GM12878 (cell line): ENCODE measurements around the gene EML1.

Source experiments
- CREB1 ChIP-seq: IDR thresholded peaks from 2 replicates; pipeline ENCODE4 v1.6.1; 2012; ENCODE audit warnings: low read depth, mild to moderate bottlenecking, inconsistent platforms
- PAX5 ChIP-seq: IDR thresholded peaks from 2 replicates; pipeline ENCODE4 v1.6.1; 2011; ENCODE audit warnings: low read depth, low read length, borderline replicate concordance
- POLR2A ChIP-seq: IDR thresholded peaks from 2 replicates; pipeline ENCODE4 v1.6.1; 2011; ENCODE audit warnings: low read depth, mild to moderate bottlenecking, low read length
- ZNF622 ChIP-seq: fragments of 450-650 bp; IDR thresholded peaks from 2 replicates; pipeline ENCODE4 v1.6.1; 2017; ENCODE audit warnings: mild to moderate bottlenecking, inconsistent platforms
- TF ChIP-seq, protein P1 (sequence below), 3 experiments: IDR thresholded peaks in 2 of 3; conservative IDR thresholded peaks in 1 of 3; 2 replicates each; pipeline ENCODE4 v1.5.1; 2011; ENCODE audit warnings: low read depth in 3 of 3, low read length in 3 of 3, mild to moderate bottlenecking in 3 of 3, control low read depth in 2 of 3, moderate library complexity in 2 of 3, inconsistent platforms in 1 of 3, mixed read lengths in 1 of 3; ENCODE audit not compliant: control insufficient read depth in 2 of 3, insufficient read depth in 1 of 3; ENCODE audit errors: extremely low read depth in 1 of 3

DNA sequence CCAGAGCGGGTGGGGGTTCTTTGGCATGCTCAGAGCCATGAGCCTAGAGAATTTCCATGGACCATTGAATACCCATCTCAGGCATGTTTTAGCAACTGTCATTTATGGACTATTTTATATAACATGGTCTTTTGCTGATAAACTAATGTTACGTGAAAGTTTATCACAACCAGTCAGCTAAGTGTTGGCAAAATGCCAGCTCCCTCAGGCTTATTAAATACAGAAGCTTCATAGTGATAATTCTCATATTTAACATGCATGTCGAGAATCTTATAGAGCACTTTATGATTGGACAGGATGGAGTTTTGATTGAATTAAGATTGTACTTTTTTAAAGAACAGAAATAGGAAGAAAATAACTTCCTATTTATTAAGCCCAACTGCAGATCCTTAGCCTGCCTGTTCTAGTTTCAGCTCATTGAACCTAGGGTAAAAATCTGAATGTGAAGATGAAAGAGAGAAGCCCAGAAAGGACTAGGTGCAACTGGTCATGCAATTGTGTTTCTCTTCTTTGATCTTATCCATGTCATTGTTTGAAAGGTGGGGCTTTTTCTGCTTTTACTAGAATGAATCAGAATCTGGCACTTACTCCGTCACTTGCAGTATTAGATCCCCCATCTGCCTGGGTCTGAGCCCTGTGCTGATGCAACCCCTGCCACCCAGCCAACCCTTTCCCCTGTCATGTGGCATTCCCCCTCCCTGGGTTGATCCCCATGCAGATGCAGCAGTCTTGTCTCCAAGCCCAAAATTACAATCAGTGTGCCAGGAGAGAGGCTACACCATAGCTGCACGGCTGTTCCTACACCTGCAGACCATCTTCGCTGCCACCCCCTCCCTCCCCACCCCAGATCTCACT is 137.4 kb downstream of the EML1 start:
- no peak for TF ChIP-seq POLR2A
- TF ChIP-seq, protein P1, sequence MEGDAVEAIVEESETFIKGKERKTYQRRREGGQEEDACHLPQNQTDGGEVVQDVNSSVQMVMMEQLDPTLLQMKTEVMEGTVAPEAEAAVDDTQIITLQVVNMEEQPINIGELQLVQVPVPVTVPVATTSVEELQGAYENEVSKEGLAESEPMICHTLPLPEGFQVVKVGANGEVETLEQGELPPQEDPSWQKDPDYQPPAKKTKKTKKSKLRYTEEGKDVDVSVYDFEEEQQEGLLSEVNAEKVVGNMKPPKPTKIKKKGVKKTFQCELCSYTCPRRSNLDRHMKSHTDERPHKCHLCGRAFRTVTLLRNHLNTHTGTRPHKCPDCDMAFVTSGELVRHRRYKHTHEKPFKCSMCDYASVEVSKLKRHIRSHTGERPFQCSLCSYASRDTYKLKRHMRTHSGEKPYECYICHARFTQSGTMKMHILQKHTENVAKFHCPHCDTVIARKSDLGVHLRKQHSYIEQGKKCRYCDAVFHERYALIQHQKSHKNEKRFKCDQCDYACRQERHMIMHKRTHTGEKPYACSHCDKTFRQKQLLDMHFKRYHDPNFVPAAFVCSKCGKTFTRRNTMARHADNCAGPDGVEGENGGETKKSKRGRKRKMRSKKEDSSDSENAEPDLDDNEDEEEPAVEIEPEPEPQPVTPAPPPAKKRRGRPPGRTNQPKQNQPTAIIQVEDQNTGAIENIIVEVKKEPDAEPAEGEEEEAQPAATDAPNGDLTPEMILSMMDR (IDR thresholded peaks at IDR 0.05 in 2 of 3, conservative IDR thresholded peaks at IDR 0.05 in 1 of 3; ENCODE audit: control insufficient read depth in 2 of 3, extremely low read depth in 1 of 3, insufficient read depth in 1 of 3, low read depth in 3 of 3, low read length in 3 of 3): no peak
- TF ChIP-seq ZNF622: no peak
- peak; percentile 79 for TF ChIP-seq CREB1
- TF ChIP-seq PAX5: peak; percentile 86
